Activated naive CD8-positive, alpha-beta T cell treated with anti-CD3 and anti-CD28 coated beads, Interleukin-2, amount 10 ng/mL, durations not matched to agents 7 days and 5 days (primary cell): ENCODE results near the gene DDX1. TPM values are rescaled to one million over a fixed set of nuclear protein-coding genes. Genes with fewer than 3 reads are reported as not detected.

Experiments used
- ATAC-seq: fragments of 150-1000 bp; cut with Tn5 transposase; one replicate; pipeline ENCODE4 v1.10.0; 2021; ENCODE audit warnings: low read depth, moderate library complexity
- POLR2A ChIA-PET: fragments of 350-600 bp; sonication (Branson Sonifier 250); formaldehyde crosslinking; loops from one replicate; lab custom pipeline; 2021; ENCODE audit warnings: antibody characterized with exemption; lab: Charles Lee
- DNase-seq: peaks from one replicate; pipeline ENCODE4 v3.0.0; 2021
- H3K27ac Mint-ChIP-seq: one replicate; pipeline ENCODE4 v1.8.0; 2022; ENCODE audit warnings: mild to moderate bottlenecking, mixed read lengths
- H3K27me3 Mint-ChIP-seq: one replicate; pipeline ENCODE4 v1.8.0; 2022; ENCODE audit warnings: mild to moderate bottlenecking, moderate library complexity, mixed read lengths
- H3K36me3 Mint-ChIP-seq: one replicate; pipeline ENCODE4 v1.8.0; 2021; ENCODE audit warnings: mild to moderate bottlenecking, mixed read lengths
- H3K4me1 Mint-ChIP-seq: one replicate; pipeline ENCODE4 v1.8.0; 2021; ENCODE audit warnings: mixed read lengths
- H3K4me3 Mint-ChIP-seq: one replicate; pipeline ENCODE4 v1.8.0; 2022; ENCODE audit warnings: mild to moderate bottlenecking, moderate library complexity, mixed read lengths
- H3K9me3 Mint-ChIP-seq: one replicate; pipeline ENCODE4 v1.8.0; 2021; ENCODE audit warnings: mixed read lengths
- total RNA-seq, 2 experiments: library from RNA; stranded (reverse); gene quantifications; one replicate each; pipeline ENCODE4 v1.2.3, GENCODE V29; 2021

Gene DDX1
- total RNA-seq, 2 experiments from 2014 or later: 55.9 to 59.1 TPM

DNA sequence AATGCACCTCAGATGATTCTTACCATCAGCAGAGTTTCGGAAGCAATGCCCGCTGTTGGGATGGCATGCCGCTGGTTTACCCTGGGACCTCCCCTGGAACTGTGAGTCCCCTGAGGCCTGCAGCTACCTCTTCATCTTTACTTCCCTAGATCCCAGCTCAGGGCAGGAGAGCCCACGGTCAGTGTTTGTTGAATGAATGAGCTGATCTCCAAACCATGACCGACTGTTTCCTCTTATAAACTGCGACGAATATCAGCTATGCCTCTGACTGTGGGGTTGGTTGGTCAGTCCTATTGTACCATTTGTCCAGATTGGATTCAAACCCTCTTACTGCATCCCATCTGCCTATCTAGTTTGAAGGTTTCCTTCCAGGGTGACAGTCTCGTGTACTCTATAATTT lies 64.4 kb downstream of the DDX1 start:
- Mint-ChIP-seq H3K27ac (no peak overlapping the region), H3K9me3 (no peaks in the 10 kb centered on the region), H3K27me3 (peaks cover 2% of the 10 kb centered on the region), H3K4me3 (no peak overlapping the region), H3K4me1 (peaks cover 4% of the 10 kb centered on the region), H3K36me3 (no peaks in the 10 kb centered on the region)
- no peak for ATAC-seq
- POLR2A ChIA-PET: no interaction called here
- no peak for DNase-seq

DNA sequence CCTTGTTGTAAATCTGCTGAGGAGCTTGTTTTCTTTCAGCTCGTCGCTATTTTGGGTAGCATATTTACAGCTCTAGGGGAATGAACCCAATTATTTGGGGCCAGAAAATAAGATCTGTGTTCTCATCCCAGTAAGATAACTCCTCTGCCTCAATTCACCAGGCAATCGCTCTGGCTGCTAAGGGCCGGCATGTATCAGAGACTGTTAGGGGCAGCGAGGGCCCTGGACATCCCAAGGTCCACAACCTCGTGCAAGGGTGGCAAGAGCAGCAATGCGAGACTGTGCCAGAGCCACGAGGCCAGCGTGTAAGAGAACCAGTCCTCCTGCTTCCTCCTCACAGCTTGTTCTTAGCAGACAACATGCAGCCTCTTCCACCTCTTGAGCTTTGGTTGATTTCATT lies 66.1 kb downstream of the DDX1 start:
- no peaks in the 10 kb centered on the region for H3K36me3 Mint-ChIP-seq
- peaks cover 2% of the 10 kb centered on the region for H3K27me3 Mint-ChIP-seq
- POLR2A ChIA-PET: no interaction called here
- H3K4me1 Mint-ChIP-seq: peaks cover 4% of the 10 kb centered on the region
- no peak overlapping the region for H3K4me3 Mint-ChIP-seq
- DNase-seq (no peak), ATAC-seq (no peak)
- no peak overlapping the region for H3K27ac Mint-ChIP-seq
- H3K9me3 Mint-ChIP-seq: no peaks in the 10 kb centered on the region

DNA sequence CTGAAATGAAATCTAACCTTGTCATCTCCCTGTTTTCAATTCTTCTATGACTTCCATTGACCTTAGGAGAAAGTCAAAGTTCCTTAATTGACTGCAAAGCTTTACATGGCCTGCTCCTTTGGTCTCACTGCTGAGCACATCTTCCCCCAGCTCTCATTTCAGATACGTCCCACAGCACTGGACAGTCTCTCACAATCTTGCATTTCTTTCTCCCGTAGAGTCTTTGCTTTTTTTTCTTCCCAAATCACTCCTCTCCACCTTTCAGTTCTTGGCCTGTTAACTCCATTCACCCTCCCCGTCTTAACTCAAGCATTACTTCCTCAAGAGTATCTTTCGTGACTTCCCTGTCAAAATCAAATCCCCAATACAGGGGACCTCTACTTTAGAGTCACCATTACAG lies 67.2 kb downstream of the DDX1 start:
- H3K4me3 Mint-ChIP-seq: no peak overlapping the region
- H3K27ac Mint-ChIP-seq: no peak overlapping the region
- DNase-seq: no peak

GRCh38 chr2:15660491-15661294 lies 69.0 kb downstream of the DDX1 start:
- Mint-ChIP-seq H3K27me3 (peaks cover 2% of the 10 kb centered on the region), H3K4me1 (no peaks in the 10 kb centered on the region), H3K36me3 (no peaks in the 10 kb centered on the region), H3K27ac (no peak overlapping the region), H3K9me3 (no peaks in the 10 kb centered on the region), H3K4me3 (no peak overlapping the region)
- DNase-seq: no peak
- POLR2A ChIA-PET: no interaction called here
- ATAC-seq: no peak

More for the DNA sequence above, 67.2 kb downstream of the DDX1 start:
- H3K9me3 Mint-ChIP-seq: no peaks in the 10 kb centered on the region
- ATAC-seq: no peak
- POLR2A ChIA-PET: no interaction called here
- peaks cover 2% of the 10 kb centered on the region for H3K27me3 Mint-ChIP-seq
- H3K36me3 Mint-ChIP-seq: no peaks in the 10 kb centered on the region
- H3K4me1 Mint-ChIP-seq: no peaks in the 10 kb centered on the region

DNA sequence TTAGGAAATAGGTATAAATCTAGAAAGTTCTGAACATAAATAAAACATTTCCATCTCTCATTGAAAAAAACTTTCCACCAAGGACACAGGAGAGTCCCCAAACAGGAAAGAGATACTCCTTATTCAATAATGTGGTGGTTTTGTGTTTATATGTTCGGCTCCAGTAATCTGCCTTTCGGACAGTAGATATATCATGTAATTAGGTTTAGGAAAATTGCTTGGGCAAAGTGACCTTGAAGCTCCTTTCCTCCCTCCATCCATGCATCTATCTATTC lies 69.6 kb downstream of the DDX1 start:
- Mint-ChIP-seq H3K9me3 (no peaks in the 10 kb centered on the region), H3K4me1 (no peaks in the 10 kb centered on the region), H3K4me3 (no peak overlapping the region), H3K36me3 (no peaks in the 10 kb centered on the region), H3K27me3 (peaks cover 2% of the 10 kb centered on the region), H3K27ac (no peak overlapping the region)
- POLR2A ChIA-PET: no interaction called here
- ATAC-seq: no peak
- DNase-seq: no peak

DNA sequence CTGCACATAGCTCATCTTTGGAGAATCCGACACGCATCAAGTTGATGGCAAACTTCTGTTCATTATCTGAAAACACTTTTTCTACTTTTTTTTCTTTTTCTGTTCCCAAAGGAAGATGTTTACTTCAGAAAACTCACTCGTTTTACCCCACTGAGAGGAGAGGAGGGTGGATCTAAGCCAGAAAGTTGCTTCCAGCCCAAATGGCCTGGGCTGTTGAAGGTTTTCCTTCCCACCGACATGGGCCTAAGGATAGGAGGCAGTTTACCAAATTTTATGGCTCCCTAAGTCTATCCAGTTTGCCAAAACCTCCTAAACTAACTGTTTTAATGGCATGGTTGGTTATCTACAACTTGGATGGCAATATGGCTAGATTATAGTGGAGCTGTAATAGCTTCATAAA lies 70.4 kb downstream of the DDX1 start:
- Mint-ChIP-seq H3K9me3 (no peaks in the 10 kb centered on the region), H3K27me3 (peaks cover 2% of the 10 kb centered on the region), H3K4me3 (no peak overlapping the region), H3K27ac (no peak overlapping the region), H3K36me3 (no peaks in the 10 kb centered on the region), H3K4me1 (no peaks in the 10 kb centered on the region)
- DNase-seq: no peak
- POLR2A ChIA-PET: no interaction called here
- no peak for ATAC-seq

DNA sequence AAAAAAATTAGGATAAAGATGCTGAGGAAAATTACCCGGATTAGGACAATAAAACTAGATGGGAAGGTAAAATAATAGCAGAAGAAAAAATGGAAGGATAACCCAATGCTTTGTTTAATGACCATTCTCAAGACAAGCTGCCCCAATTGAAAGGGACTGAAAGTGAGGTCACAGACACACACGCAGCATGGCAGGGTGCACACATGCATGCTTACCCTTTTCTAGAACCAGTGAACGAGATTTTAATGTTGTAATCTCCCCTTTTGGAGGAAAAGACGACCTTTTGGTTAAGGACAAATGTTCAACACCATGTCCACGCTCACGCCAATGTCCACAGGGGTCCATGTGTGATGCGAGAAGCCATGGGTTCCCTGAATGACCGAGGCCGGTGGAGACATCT lies 70.9 kb downstream of the DDX1 start:
- no peak overlapping the region for H3K27ac Mint-ChIP-seq
- peaks cover 2% of the 10 kb centered on the region for H3K27me3 Mint-ChIP-seq
- POLR2A ChIA-PET: no interaction called here
- H3K9me3 Mint-ChIP-seq: no peaks in the 10 kb centered on the region
- H3K4me3 Mint-ChIP-seq: no peak overlapping the region
- H3K4me1 Mint-ChIP-seq: no peaks in the 10 kb centered on the region
- ATAC-seq (no peak), DNase-seq (no peak)
- no peaks in the 10 kb centered on the region for H3K36me3 Mint-ChIP-seq

DNA sequence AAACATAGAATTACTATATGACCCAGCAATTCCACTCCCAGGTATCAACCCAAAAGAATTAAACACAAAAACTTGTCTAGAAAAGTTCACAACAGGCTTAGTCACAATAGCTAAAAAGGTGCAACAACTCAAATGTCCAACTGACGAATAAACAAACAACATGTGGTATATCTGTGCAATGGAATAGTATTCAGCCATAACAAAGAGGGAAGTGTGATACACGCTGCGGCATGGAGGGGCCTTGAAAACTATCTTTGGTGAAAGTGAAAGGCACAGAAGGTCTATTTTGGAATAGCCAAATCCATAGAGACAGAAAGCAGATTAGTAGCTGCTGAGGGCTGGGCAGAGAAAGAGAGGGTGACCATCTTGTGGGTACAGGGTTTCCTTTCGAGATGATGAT lies 72.1 kb downstream of the DDX1 start:
- H3K4me1 Mint-ChIP-seq: no peaks in the 10 kb centered on the region
- peaks cover 2% of the 10 kb centered on the region for H3K27me3 Mint-ChIP-seq
- POLR2A ChIA-PET: no interaction called here
- DNase-seq (no peak), ATAC-seq (no peak)
- H3K27ac Mint-ChIP-seq: no peak overlapping the region
- no peaks in the 10 kb centered on the region for H3K36me3 Mint-ChIP-seq
- no peak overlapping the region for H3K4me3 Mint-ChIP-seq
- no peaks in the 10 kb centered on the region for H3K9me3 Mint-ChIP-seq

GRCh38 chr2:15664273-15665066 lies 72.8 kb downstream of the DDX1 start:
- H3K4me3 Mint-ChIP-seq: no peak overlapping the region
- ATAC-seq (no peak), DNase-seq (no peak)
- peaks cover 2% of the 10 kb centered on the region for H3K27me3 Mint-ChIP-seq
- no peak overlapping the region for H3K27ac Mint-ChIP-seq
- no peaks in the 10 kb centered on the region for H3K36me3 Mint-ChIP-seq
- no peaks in the 10 kb centered on the region for H3K4me1 Mint-ChIP-seq
- POLR2A ChIA-PET: no interaction called here
- no peaks in the 10 kb centered on the region for H3K9me3 Mint-ChIP-seq

GRCh38 chr2:15665067-15665942 lies 73.6 kb downstream of the DDX1 start:
- ATAC-seq: no peak
- H3K27me3 Mint-ChIP-seq: peaks cover 2% of the 10 kb centered on the region
- no peak overlapping the region for H3K27ac Mint-ChIP-seq
- no peak overlapping the region for H3K4me3 Mint-ChIP-seq
- H3K4me1 Mint-ChIP-seq: no peaks in the 10 kb centered on the region
- DNase-seq: no peak
- POLR2A ChIA-PET: no interaction called here
- H3K9me3 Mint-ChIP-seq: no peaks in the 10 kb centered on the region
- no peaks in the 10 kb centered on the region for H3K36me3 Mint-ChIP-seq

DNA sequence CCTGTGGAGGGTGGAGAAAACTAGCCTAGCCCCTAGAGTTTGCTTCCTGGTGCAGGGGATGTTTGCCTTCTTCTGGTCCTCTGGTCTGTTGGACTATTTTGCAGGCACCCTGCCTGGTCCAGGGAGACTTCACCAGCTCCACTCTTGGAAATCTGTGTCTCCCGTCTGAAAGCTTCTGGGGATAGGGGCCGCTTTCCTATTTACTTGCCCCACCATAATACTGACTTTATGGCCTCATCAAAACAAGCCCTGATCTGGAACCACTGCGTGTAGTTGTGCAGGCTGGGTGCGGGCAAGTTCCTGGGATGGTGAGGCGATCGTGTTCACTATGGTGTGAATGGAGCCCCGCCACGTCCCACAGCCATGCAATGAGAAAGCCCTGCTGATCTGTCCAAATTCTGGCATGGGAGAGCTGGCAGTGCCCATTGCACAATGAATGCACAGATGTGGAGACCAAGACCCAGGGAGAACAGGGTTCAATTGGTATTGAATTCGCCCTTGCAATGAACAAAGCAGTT lies 74.3 kb downstream of the DDX1 start:
- no peak overlapping the region for H3K4me3 Mint-ChIP-seq
- ATAC-seq: no peak
- no peak for DNase-seq
- H3K9me3 Mint-ChIP-seq: no peaks in the 10 kb centered on the region
- no peaks in the 10 kb centered on the region for H3K36me3 Mint-ChIP-seq
- POLR2A ChIA-PET: no interaction called here
- H3K27me3 Mint-ChIP-seq: no peaks in the 10 kb centered on the region
- H3K27ac Mint-ChIP-seq: no peak overlapping the region
- H3K4me1 Mint-ChIP-seq: no peaks in the 10 kb centered on the region

GRCh38 chr2:15666861-15667808 lies 75.5 kb downstream of the DDX1 start:
- POLR2A ChIA-PET: no interaction called here
- Mint-ChIP-seq H3K27ac (no peak overlapping the region), H3K4me1 (no peaks in the 10 kb centered on the region), H3K9me3 (no peaks in the 10 kb centered on the region), H3K4me3 (no peak overlapping the region), H3K36me3 (no peaks in the 10 kb centered on the region), H3K27me3 (no peaks in the 10 kb centered on the region)
- ATAC-seq: no peak
- no peak for DNase-seq
